Upper lobe of right lung (tissue), 1 donor: ENCODE data around the gene IL1B. TPM values are rescaled to one million over a fixed set of nuclear protein-coding genes. Genes with fewer than 3 reads are reported as not detected.

ENCODE experiments used
- ATAC-seq: fragments of 200-7000 bp; cut with Tn5 transposase; one replicate; pipeline ENCODE4 v1.9.1; 2020; ENCODE audit warnings: mild to moderate bottlenecking, moderate library complexity
- DNase-seq: peaks from one replicate; pipeline ENCODE4 v3.0.0-alpha.2; 2020
- H3K27ac ChIP-seq: fragments of 200-600 bp; one replicate; pipeline ENCODE4 v1.8.0; 2022
- H3K27me3 ChIP-seq: fragments of 200-600 bp; one replicate; pipeline ENCODE4 v1.8.0; 2022; ENCODE audit warnings: mild to moderate bottlenecking
- H3K36me3 ChIP-seq: fragments of 200-600 bp; one replicate; pipeline ENCODE4 v1.8.0; 2022
- H3K4me1 ChIP-seq: fragments of 200-600 bp; one replicate; pipeline ENCODE4 v1.8.0; 2022
- H3K4me3 ChIP-seq: fragments of 200-600 bp; one replicate; pipeline ENCODE4 v1.8.0; 2022; ENCODE audit warnings: mild to moderate bottlenecking
- H3K9me3 ChIP-seq: fragments of 200-600 bp; one replicate; pipeline ENCODE4 v1.8.0; 2022
- CTCF ChIP-seq: fragments of 200-600 bp; IDR thresholded peaks from one replicate; pipeline ENCODE4 v1.8.0; 2022; ENCODE audit warnings: antibody characterized with exemption
- intact Hi-C: fragments of 100-400 bp; cut with DNase I; formaldehyde crosslinking; loops from one replicate; pipeline ENCODE4 v1.11.0; 2022
- total RNA-seq: library from RNA; stranded (reverse); fragmentation: NEBNext Ultra II Directional; extraction: Animal tissue kit (Norgen Biotek cat#: 25700); gene quantifications from one replicate; pipeline ENCODE4 v1.2.1, GENCODE V29; 2021
- donor health status: DM: no; HTN: yes; CAD: no; lungs with severe emphysema.

The IL1B gene
- total RNA-seq, 1 donor from 2014 or later: 11.5 TPM

DNA sequence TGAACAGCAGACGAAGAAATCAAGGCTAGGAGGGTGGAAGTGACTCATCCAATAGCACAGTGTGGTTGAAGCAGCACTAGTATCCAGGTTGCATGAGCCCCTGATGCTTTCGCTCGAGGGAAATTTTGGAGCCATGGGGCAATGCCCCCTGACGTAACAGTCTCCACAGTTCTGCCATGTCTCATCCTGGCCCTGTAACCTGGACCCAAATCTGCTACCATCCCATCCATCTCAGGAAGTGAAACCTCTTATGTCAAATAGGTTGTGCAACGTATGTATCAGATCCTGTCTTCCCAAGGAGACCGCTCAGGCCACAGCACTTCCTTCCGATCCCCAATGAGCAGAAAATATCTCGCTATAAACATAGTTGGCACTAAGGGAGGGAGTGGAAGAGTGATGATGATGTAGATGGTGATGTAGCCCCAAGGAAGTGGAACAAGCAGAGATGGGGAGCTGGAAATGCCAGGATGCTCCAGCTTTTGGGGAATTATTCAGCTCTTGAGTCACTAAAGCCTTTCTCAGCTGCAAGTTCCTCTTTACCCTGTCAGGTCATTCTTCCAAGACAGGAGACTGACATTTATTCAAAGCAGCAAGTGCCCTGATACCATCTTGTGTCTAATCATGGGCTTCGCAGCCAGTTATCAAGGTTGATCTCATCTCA is 3.0 kb upstream of the IL1B start:
- no peak for TF ChIP-seq CTCF
- DNase-seq (no peak), ATAC-seq (peak; percentile 72)
- no peaks in the 10 kb centered on the region for H3K36me3 ChIP-seq
- H3K27me3 ChIP-seq: no peaks in the 10 kb centered on the region
- H3K9me3 ChIP-seq: no peaks in the 10 kb centered on the region
- no peak overlapping the region for H3K27ac ChIP-seq
- no peak overlapping the region for H3K4me3 ChIP-seq
- no peaks in the 10 kb centered on the region for H3K4me1 ChIP-seq
- intact Hi-C loops: no loop called here

GRCh38 chr2:112836163-112836560 is 417 bp downstream of the IL1B start:
- no peak for DNase-seq
- TF ChIP-seq CTCF: no peak
- no peaks in the 10 kb centered on the region for H3K36me3 ChIP-seq
- H3K9me3 ChIP-seq: no peaks in the 10 kb centered on the region
- H3K27me3 ChIP-seq: no peaks in the 10 kb centered on the region
- H3K4me1 ChIP-seq: no peaks in the 10 kb centered on the region
- intact Hi-C loops: no loop called here
- H3K4me3 ChIP-seq: peak overlapping the region; percentile 31
- H3K27ac ChIP-seq: no peak overlapping the region
- ATAC-seq: no peak

DNA sequence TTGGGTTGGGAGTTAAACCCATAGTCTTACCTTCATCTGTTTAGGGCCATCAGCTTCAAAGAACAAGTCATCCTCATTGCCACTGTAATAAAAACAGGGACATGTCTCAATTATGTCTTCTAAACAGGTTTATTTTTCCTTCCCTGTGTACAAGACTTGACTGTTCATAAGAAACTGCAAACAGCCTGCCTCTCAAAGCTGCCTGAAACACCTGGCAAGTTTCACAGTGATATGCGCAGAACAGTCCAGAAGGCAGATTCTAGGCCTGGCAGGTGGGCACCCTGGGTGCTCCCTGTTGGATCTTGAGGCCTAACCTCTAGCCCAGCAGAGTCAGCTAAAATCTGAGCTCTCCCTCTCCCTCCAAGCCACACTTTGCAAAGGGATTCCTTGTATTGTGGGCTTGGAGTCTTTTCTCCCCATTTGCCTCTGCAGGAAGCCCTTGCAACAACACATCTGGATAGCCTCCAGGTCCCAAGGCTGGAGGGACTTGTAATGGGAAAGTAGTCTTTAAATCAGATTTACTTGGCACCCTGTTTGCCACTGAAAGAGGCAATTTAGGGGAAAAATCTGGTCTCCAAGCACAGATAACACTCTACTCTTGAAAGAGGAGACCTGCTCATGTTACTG is 930 bp downstream of the IL1B start:
- H3K27ac ChIP-seq: no peak overlapping the region
- no peak for TF ChIP-seq CTCF

GRCh38 chr2:112835061-112835501 is 1.5 kb downstream of the IL1B start:
- Histone ChIP-seq H3K36me3 (no peaks in the 10 kb centered on the region), H3K27me3 (no peaks in the 10 kb centered on the region), H3K9me3 (no peaks in the 10 kb centered on the region), H3K4me1 (no peaks in the 10 kb centered on the region), H3K27ac (no peak overlapping the region), H3K4me3 (peak overlapping the region; percentile 31)
- ATAC-seq: no peak
- no peak for DNase-seq
- no peak for TF ChIP-seq CTCF
- intact Hi-C loops: no loop called here

More for the DNA sequence above, 930 bp downstream of the IL1B start:
- Histone ChIP-seq H3K36me3 (no peaks in the 10 kb centered on the region), H3K4me3 (peak overlapping the region; percentile 31), H3K27me3 (no peaks in the 10 kb centered on the region), H3K4me1 (no peaks in the 10 kb centered on the region), H3K9me3 (no peaks in the 10 kb centered on the region)
- intact Hi-C loops: no loop called here
- ATAC-seq (no peak), DNase-seq (no peak)

GRCh38 chr2:112834396-112835037 is 2.1 kb downstream of the IL1B start:
- no peak for TF ChIP-seq CTCF
- DNase-seq (no peak), ATAC-seq (no peak)
- intact Hi-C loops: no loop called here
- Histone ChIP-seq H3K27ac (no peak overlapping the region), H3K4me1 (no peaks in the 10 kb centered on the region), H3K4me3 (no peak overlapping the region), H3K9me3 (no peaks in the 10 kb centered on the region), H3K27me3 (no peaks in the 10 kb centered on the region), H3K36me3 (no peaks in the 10 kb centered on the region)
